ENCODE data around the gene SLC2A4RG. TPM values are rescaled to one million over a fixed set of nuclear protein-coding genes. Genes with fewer than 3 reads are reported as not detected.

SLC2A4RG gene
- total RNA-seq, 1 experiment from 2014 or later: 121 TPM

DNA sequence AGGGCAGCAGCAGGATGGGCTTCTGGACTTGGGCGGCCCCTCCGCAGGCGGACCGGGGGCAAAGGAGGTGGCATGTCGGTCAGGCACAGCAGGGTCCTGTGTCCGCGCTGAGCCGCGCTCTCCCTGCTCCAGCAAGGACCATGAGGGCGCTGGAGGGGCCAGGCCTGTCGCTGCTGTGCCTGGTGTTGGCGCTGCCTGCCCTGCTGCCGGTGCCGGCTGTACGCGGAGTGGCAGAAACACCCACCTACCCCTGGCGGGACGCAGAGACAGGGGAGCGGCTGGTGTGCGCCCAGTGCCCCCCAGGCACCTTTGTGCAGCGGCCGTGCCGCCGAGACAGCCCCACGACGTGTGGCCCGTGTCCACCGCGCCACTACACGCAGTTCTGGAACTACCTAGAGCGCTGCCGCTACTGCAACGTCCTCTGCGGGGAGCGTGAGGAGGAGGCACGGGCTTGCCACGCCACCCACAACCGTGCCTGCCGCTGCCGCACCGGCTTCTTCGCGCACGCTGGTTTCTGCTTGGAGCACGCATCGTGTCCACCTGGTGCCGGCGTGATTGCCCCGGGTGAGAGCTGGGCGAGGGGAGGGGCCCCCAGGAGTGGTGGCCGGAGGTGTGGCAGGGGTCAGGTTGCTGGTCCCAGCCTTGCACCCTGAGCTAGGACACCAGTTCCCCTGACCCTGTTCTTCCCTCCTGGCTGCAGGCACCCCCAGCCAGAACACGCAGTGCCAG, 42.8 kb upstream of the SLC2A4RG start, which contains the start of gene TNFRSF6B:
Gene TNFRSF6B, plus strand, starts transcription at position 25 of the 729 bp plus-strand sequence. Its CDS starts 116 bp downstream, at position 141.
- Histone ChIP-seq H3K27me3 (ENCODE audit: insufficient read depth, low read length) (no peaks in the 10 kb centered on the region), H3K4me2 (ENCODE audit: low read length) (peak within 1 kb of the TSS; percentile 78), H3K9ac (ENCODE audit: low read length) (peak within 1 kb of the TSS; percentile 71), H3K36me3 (ENCODE audit: control insufficient read depth in 1 of 2, insufficient read depth in 2 of 2, low read length in 2 of 2) (peaks cover 0 to 8% of the 10 kb centered on the region in 2 experiments; a peak in 1 of 4 replicates), H2AFZ (ENCODE audit: low read depth, low read length, poor library complexity, severe bottlenecking) (no peak within 1 kb of the TSS), H3K9me2 (ENCODE audit: insufficient read depth) (no peaks in the 10 kb centered on the region), H3K4me1 (ENCODE audit: control insufficient read depth in 1 of 2, insufficient read depth in 2 of 2, low read length in 2 of 2) (peaks cover 35 to 66% of the 10 kb centered on the region in 2 experiments), H3K79me2 (ENCODE audit: insufficient read depth, low read length) (peaks cover 10% of the 10 kb centered on the region; the same call in 1 of the 2 replicates), H3K9me3 (ENCODE audit: control insufficient read depth in 1 of 2, insufficient read depth in 1 of 2, low read depth in 1 of 2, low read length in 2 of 2) (no peaks in the 10 kb centered on the region), H3K4me3 (replicated peaks in 1 of 2; ENCODE audit: low read depth in 1 of 2, low read length in 2 of 2) (peak within 1 kb of the TSS; percentile 58 to 69), H3K27ac (ENCODE audit: low read depth, low read length) (peak within 1 kb of the TSS; percentile 91), H4K20me1 (ENCODE audit: insufficient read depth) (no peaks in the 10 kb centered on the region)
- POLR2A ChIA-PET: interaction anchor here (1.5 to 3.1 kb wide), 3 partner anchors 14 to 159 kb away, joined by 4 to 28 read pairs (median 12); no protein-coding TSS in a partner anchor
- peak; percentile 33 for ATAC-seq
- CTCF ChIA-PET: interaction anchor here (0.8 to 1.2 kb wide), 2 partner anchors 55 to 159 kb away, joined by 3 to 4 read pairs; no protein-coding TSS in a partner anchor
- TF ChIP-seq YY1 (IDR thresholded peaks at IDR 0.05; ENCODE audit: extremely low read depth, insufficient replicate concordance, low read depth, low read length): peak; percentile 27
- TF ChIP-seq POLR2AphosphoS5 (IDR thresholded peaks at IDR 0.05; ENCODE audit: low read depth, low read length): peak; percentile 89
- TF ChIP-seq POLR2A (IDR thresholded peaks at IDR 0.05; ENCODE audit: borderline replicate concordance, extremely low read depth, insufficient read depth, insufficient read length): peak; percentile 28
- no peak for TF ChIP-seq SRF (IDR thresholded peaks at IDR 0.05; ENCODE audit: low read depth)
- TF ChIP-seq RAD21 (IDR thresholded peaks at IDR 0.05; ENCODE audit: low read depth): no peak
- no peak for DNase-seq (ENCODE audit: low read depth, low spot score)
- TSS peak; percentile 80 for BruUV-seq (replicated peaks)
- RAD21 ChIA-PET (ENCODE audit: low non-redundant PET in 1 of 2, low total read pairs in 2 of 2, uncharacterized antibody in 2 of 2, unreplicated experiment in 2 of 2): no interaction called here
- intact Hi-C loops (cut with micrococcal nuclease): loop anchor here (2.0 to 5.0 kb wide), 5 partner anchors 14 to 261 kb away; partner anchors contain the start of genes PTK6, STMN3 and UCKL1

- peak overlapping the region; percentile 91 for H3K27ac ChIP-seq (ENCODE audit: low read depth, low read length)
- H3K9ac ChIP-seq (ENCODE audit: low read length): peak overlapping the region; percentile 71
- ChIA-PET RAD21 (ENCODE audit: low non-redundant PET in 1 of 2, low total read pairs in 2 of 2, uncharacterized antibody in 2 of 2, unreplicated experiment in 2 of 2) (no interaction called here), CTCF (interaction anchor here (1.2 kb wide), 1 partner anchor 160 kb away, joined by 3 read pairs; no protein-coding TSS in a partner anchor), POLR2A (interaction anchor here (1.5 to 3.1 kb wide), 3 partner anchors 15 to 159 kb away, joined by 4 to 28 read pairs (median 12); no protein-coding TSS in a partner anchor)
- peaks cover 10% of the 10 kb centered on the region; the same call in 1 of the 2 replicates for H3K79me2 ChIP-seq (ENCODE audit: insufficient read depth, low read length)
- DNase-seq (ENCODE audit: low read depth, low spot score) (no peak), ATAC-seq (peak; percentile 13)
- H3K9me2 ChIP-seq (ENCODE audit: insufficient read depth): no peaks in the 10 kb centered on the region
- intact Hi-C loops (cut with micrococcal nuclease): loop anchor here (2.0 to 5.0 kb wide), 5 partner anchors 15 to 260 kb away; partner anchors contain the start of genes PTK6, STMN3 and UCKL1
- peaks cover 0 to 8% of the 10 kb centered on the region in 2 experiments; a peak in 1 of 4 replicates for H3K36me3 ChIP-seq (ENCODE audit: control insufficient read depth in 1 of 2, insufficient read depth in 2 of 2, low read length in 2 of 2)
- TF ChIP-seq ELF1 (IDR thresholded peaks at IDR 0.05; ENCODE audit: borderline replicate concordance, low read depth): no peak
- TF ChIP-seq ZFX (IDR thresholded peaks at IDR 0.05): no peak
- TF ChIP-seq EZH2 (IDR thresholded peaks at IDR 0.05): no peak
- H3K4me2 ChIP-seq (ENCODE audit: low read length): peak overlapping the region; percentile 78
- H3K9me3 ChIP-seq (ENCODE audit: control insufficient read depth in 1 of 2, insufficient read depth in 1 of 2, low read depth in 1 of 2, low read length in 2 of 2): no peaks in the 10 kb centered on the region
- no TSS peak for BruUV-seq (replicated peaks)
- no peaks in the 10 kb centered on the region for H4K20me1 ChIP-seq (ENCODE audit: insufficient read depth)
- no peaks in the 10 kb centered on the region for H3K27me3 ChIP-seq (ENCODE audit: insufficient read depth, low read length)
- no peak overlapping the region for H2AFZ ChIP-seq (ENCODE audit: low read depth, low read length, poor library complexity, severe bottlenecking)
- H3K4me1 ChIP-seq (ENCODE audit: control insufficient read depth in 1 of 2, insufficient read depth in 2 of 2, low read length in 2 of 2): peaks cover 35 to 72% of the 10 kb centered on the region in 2 experiments
- peak overlapping the region; percentile 58 to 69 for H3K4me3 ChIP-seq (replicated peaks in 1 of 2; ENCODE audit: low read depth in 1 of 2, low read length in 2 of 2)
Measured at GRCh38 chr20:63697357-63697867, 42.2 kb upstream of the SLC2A4RG start.

All from HCT116 (cell line).